ENCODE measurements around the gene SLC39A5.

The SLC39A5 gene

DNA sequence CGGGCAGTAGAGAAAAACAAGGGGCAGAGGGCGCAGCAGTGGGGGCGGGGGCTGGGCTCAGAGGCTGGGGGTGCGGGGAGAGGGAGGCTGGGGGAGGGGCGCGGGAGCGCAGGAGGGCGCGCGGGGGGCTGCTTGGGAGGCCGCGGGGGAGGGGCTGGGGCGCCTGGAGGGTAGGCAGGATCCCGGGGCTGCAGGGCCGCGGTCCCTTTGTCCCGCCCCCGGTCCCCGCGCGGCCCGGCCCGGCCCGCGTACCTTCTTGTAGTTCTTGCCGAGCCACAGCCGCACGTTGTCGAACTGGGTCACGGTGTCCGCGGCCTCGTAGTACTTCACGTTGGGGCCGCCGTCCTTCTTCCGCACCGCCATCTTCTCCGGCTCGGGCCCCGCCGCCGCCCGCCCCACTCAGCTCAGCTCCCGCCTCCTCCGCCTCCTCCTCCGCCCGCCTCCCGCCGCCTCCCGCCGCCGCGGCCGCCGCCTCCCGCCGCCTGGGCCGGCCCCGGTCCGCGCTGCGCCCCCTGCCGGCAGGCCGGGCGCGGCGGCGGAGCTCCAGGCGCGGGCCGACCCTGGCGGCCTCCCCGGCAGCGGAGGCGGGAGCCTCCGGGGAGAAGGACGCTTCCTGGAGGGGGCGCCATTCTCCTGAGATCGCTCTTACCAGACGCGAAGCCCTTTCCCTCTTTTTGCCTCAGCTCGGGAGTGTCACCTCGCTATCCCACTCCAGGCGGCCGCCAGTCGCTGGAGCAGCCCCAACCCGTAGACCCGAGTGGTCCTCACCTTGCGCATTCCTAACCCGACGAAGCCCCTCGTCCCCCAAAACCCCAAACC is 40.5 kb upstream of the SLC39A5 start, which contains the start of gene SMARCC2:
Gene SMARCC2 (minus strand): TSS at position 385 of the 819 bp plus-strand sequence. CDS start 22 bp downstream, at position 363.
- H3K27me3 ChIP-seq (ENCODE audit: insufficient read depth, low read depth), result no peaks in the 10 kb centered on the region
- TF ChIP-seq CTCF (conservative IDR thresholded peaks at IDR 0.05; ENCODE audit: low read depth, low read length), result peak; percentile 94
- H3K27ac ChIP-seq, result peak within 1 kb of the TSS; percentile 65
- peak within 1 kb of the TSS; percentile 79 for H3K4me2 ChIP-seq
- peak within 1 kb of the TSS; percentile 56 for H3K9ac ChIP-seq
- peak within 1 kb of the TSS; percentile 86 for H3K4me3 ChIP-seq (IDR thresholded peaks at IDR 0.05; ENCODE audit: insufficient read depth, low read depth, low read length)
- H3K4me1 ChIP-seq (ENCODE audit: low read depth, poor library complexity, severe bottlenecking), result peaks cover 44% of the 10 kb centered on the region
- H4K20me1 ChIP-seq (ENCODE audit: insufficient read depth), result no peaks in the 10 kb centered on the region
- H2AFZ ChIP-seq (ENCODE audit: low read depth), result peak within 1 kb of the TSS; percentile 82
- peaks cover 34% of the 10 kb centered on the region for H3K79me2 ChIP-seq (ENCODE audit: insufficient read depth, low read depth)
- peaks cover 3% of the 10 kb centered on the region; the same call in 1 of the 2 replicates for H3K36me3 ChIP-seq (ENCODE audit: insufficient read depth)

GRCh38 chr12:56189918-56190694 is 39.7 kb upstream of the SLC39A5 start:
- H3K9ac ChIP-seq, result peak overlapping the region; percentile 56
- peaks cover 42% of the 10 kb centered on the region for H3K4me1 ChIP-seq (ENCODE audit: low read depth, poor library complexity, severe bottlenecking)
- peak; percentile 78 for TF ChIP-seq CTCF (conservative IDR thresholded peaks at IDR 0.05; ENCODE audit: low read depth, low read length)
- no peaks in the 10 kb centered on the region; the same call in 1 of the 2 replicates for H3K36me3 ChIP-seq (ENCODE audit: insufficient read depth)
- H2AFZ ChIP-seq (ENCODE audit: low read depth), result peak overlapping the region; percentile 82
- peak overlapping the region; percentile 65 for H3K27ac ChIP-seq
- H3K4me3 ChIP-seq (IDR thresholded peaks at IDR 0.05; ENCODE audit: insufficient read depth, low read depth, low read length), result peak overlapping the region; percentile 61
- peak overlapping the region; percentile 74 for H3K4me2 ChIP-seq
- no peaks in the 10 kb centered on the region for H3K27me3 ChIP-seq (ENCODE audit: insufficient read depth, low read depth)
- no peaks in the 10 kb centered on the region for H4K20me1 ChIP-seq (ENCODE audit: insufficient read depth)
- peaks cover 34% of the 10 kb centered on the region for H3K79me2 ChIP-seq (ENCODE audit: insufficient read depth, low read depth)

GRCh38 chr12:56190695-56191155 is 39.1 kb upstream of the SLC39A5 start:
- H3K27ac ChIP-seq, result peak overlapping the region; percentile 65
- no peak overlapping the region for H3K4me3 ChIP-seq (IDR thresholded peaks at IDR 0.05; ENCODE audit: insufficient read depth, low read depth, low read length)
- peak overlapping the region; percentile 56; the same call in 1 of the 2 replicates for H3K9ac ChIP-seq
- H3K4me1 ChIP-seq (ENCODE audit: low read depth, poor library complexity, severe bottlenecking), result peaks cover 42% of the 10 kb centered on the region
- H4K20me1 ChIP-seq (ENCODE audit: insufficient read depth), result no peaks in the 10 kb centered on the region
- H2AFZ ChIP-seq (ENCODE audit: low read depth), result peak overlapping the region; percentile 82
- no peak for TF ChIP-seq CTCF (conservative IDR thresholded peaks at IDR 0.05; ENCODE audit: low read depth, low read length)
- no peaks in the 10 kb centered on the region for H3K27me3 ChIP-seq (ENCODE audit: insufficient read depth, low read depth)
- H3K4me2 ChIP-seq, result peak overlapping the region; percentile 74
- peaks cover 31% of the 10 kb centered on the region for H3K79me2 ChIP-seq (ENCODE audit: insufficient read depth, low read depth)
- no peaks in the 10 kb centered on the region for H3K36me3 ChIP-seq (ENCODE audit: insufficient read depth)

DNA sequence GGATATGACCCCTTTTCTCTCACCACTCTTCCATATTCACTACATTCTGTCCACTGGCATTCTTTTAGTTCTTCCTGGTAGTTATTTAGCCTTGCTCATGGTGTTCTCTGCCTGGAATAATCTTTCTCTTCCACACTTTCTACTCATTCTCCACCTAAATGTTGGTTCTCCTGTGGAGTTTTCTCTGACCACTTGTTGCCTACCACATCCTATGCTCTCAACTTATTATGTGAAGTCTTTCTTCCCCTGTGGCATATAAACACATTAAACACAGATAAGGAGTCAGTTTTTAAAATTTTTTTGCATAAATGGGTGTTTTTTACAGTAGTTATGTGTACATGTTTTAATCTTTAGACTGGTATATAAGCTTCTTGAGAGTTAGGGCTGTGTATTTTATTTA is 37.3 kb upstream of the SLC39A5 start:
- TF ChIP-seq CTCF (conservative IDR thresholded peaks at IDR 0.05; ENCODE audit: low read depth, low read length), result no peak
- Histone ChIP-seq H3K4me1 (ENCODE audit: low read depth, poor library complexity, severe bottlenecking) (peaks cover 31% of the 10 kb centered on the region), H3K27ac (no peak overlapping the region), H3K9ac (no peak overlapping the region), H3K4me3 (IDR thresholded peaks at IDR 0.05; ENCODE audit: insufficient read depth, low read depth, low read length) (no peak overlapping the region), H3K36me3 (ENCODE audit: insufficient read depth) (no peaks in the 10 kb centered on the region), H2AFZ (ENCODE audit: low read depth) (no peak overlapping the region), H3K4me2 (0 out of 2 replicates have a peak overlapping the region, but pooled peaks have one; percentile 4), H4K20me1 (ENCODE audit: insufficient read depth) (no peaks in the 10 kb centered on the region), H3K79me2 (ENCODE audit: insufficient read depth, low read depth) (peaks cover 13% of the 10 kb centered on the region), H3K27me3 (ENCODE audit: insufficient read depth, low read depth) (no peaks in the 10 kb centered on the region)
